H1 (cell line): ENCODE data around the gene ZNF213. TPM values are rescaled to one million over a fixed set of nuclear protein-coding genes. Genes with fewer than 3 reads are reported as not detected.

ENCODE experiments used
- ASH2L ChIP-seq: fragments of 200-600, 300-600 bp; sonication (generic); IDR thresholded peaks from one replicate; pipeline ENCODE4 v1.7.1; 2017; ENCODE audit warnings: low read length
- BACH1 ChIP-seq: IDR thresholded peaks from 2 replicates; pipeline ENCODE4 v1.6.1; 2012; ENCODE audit warnings: low read length, improper control_type of control experiment
- GTF2F1 ChIP-seq: IDR thresholded peaks from 2 replicates; pipeline ENCODE4 v1.6.1; 2012; ENCODE audit warnings: low read depth, low read length, improper control_type of control experiment, borderline replicate concordance
- TAF1 ChIP-seq: IDR thresholded peaks from 2 replicates; pipeline ENCODE4 v1.6.1; 2011; ENCODE audit warnings: mild to moderate bottlenecking, low read depth, low read length
- polyA plus RNA-seq, 7 experiments: library from polyadenylated mRNA; depleted of rRNA in 3 of 7; stranded (reverse) in 5 of 7; unstranded in 2 of 7; fragments of >200 nt in 5 of 7; fragments of 200-250 nt in 2 of 7; gene quantifications; 1 replicate in 5 of 7; 2 replicates in 1 of 7; 4 replicates in 1 of 7; pipeline versions ENCODE4 v1.2.1 to v1.2.3, GENCODE V29; 2011 to 2013; ENCODE audit warnings: missing spikeins in 2 of 7, mixed read lengths in 2 of 7
- total RNA-seq: library from RNA; stranded (reverse); fragmentation: NEBNext Ultra II Directional; extraction: Animal tissue kit (Norgen Biotek cat#: 25700); gene quantifications from 2 replicates; pipeline ENCODE4 v1.2.1, GENCODE V29; 2021
- TF ChIP-seq, protein P1 (sequence below), 3 experiments: IDR thresholded peaks; 1 replicate in 2 of 3; 2 replicates in 1 of 3; pipeline versions ENCODE4 v1.5.1 to v1.6.1; 2011; ENCODE audit warnings: low read length in 3 of 3, mild to moderate bottlenecking in 3 of 3, inconsistent platforms in 2 of 3, low read depth in 1 of 3, moderate library complexity in 1 of 3; ENCODE audit not compliant: insufficient read depth in 1 of 3; ENCODE audit errors: control extremely low read depth in 1 of 3
- TF ChIP-seq, protein P2 (sequence below): IDR thresholded peaks from 2 replicates; pipeline ENCODE4 v1.6.1; 2012; ENCODE audit warnings: low read length, inconsistent platforms
- TF ChIP-seq, protein P3 (sequence below): IDR thresholded peaks from 2 replicates; pipeline ENCODE4 v1.6.1; 2011; ENCODE audit warnings: low read length, improper control_type of control experiment
- TF ChIP-seq, protein P4 (sequence below): IDR thresholded peaks from 2 replicates; pipeline ENCODE4 v1.6.1; 2011; ENCODE audit warnings: low read depth, mild to moderate bottlenecking, low read length; ENCODE audit not compliant: insufficient read depth
- TF ChIP-seq, protein P5 (sequence below): IDR thresholded peaks from 2 replicates; pipeline ENCODE4 v1.6.1; 2012; ENCODE audit warnings: inconsistent platforms

Gene ZNF213
- total and polyA plus RNA-seq, 2 of the 8 experiments (the other 6 are each of a cell fraction or from before 2014, with no cell fraction given): 1.6 to 6.9 TPM

DNA sequence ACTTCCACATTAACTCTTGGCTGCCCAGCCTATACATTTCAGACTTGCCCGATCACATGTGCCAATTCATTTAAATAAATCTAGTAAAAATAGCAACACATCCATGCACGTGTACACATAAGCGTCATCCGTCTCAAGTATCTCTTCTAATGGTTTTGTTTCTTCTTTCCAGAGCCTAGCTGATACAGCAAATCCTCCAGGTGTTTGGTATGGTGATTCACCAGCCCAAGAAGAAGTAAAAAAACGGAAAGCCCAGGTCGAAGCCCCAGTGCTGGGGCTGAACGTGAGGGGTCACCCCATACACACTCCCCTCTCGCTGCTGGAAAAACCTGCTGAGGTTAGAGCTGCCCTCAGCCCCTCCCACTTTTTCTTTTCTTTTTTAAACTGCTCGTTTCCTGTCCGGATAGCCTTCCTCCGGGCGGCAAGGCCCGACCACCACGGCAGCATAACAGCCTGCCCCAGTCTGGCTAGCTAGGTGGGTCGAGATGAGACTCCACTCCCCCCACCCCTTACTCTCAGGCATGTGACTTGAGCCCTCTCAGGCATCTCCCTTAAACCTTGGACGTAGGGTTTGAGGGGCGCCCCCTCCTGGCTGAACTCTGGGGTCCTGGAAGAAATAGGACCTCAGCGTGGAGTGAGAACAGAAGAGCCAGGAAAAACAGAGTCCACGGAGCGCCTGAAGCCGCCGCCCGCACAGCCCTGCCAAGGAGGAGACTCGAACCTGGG lies 39.2 kb downstream of the ZNF213 start (continued):
- TF ChIP-seq, protein P1, sequence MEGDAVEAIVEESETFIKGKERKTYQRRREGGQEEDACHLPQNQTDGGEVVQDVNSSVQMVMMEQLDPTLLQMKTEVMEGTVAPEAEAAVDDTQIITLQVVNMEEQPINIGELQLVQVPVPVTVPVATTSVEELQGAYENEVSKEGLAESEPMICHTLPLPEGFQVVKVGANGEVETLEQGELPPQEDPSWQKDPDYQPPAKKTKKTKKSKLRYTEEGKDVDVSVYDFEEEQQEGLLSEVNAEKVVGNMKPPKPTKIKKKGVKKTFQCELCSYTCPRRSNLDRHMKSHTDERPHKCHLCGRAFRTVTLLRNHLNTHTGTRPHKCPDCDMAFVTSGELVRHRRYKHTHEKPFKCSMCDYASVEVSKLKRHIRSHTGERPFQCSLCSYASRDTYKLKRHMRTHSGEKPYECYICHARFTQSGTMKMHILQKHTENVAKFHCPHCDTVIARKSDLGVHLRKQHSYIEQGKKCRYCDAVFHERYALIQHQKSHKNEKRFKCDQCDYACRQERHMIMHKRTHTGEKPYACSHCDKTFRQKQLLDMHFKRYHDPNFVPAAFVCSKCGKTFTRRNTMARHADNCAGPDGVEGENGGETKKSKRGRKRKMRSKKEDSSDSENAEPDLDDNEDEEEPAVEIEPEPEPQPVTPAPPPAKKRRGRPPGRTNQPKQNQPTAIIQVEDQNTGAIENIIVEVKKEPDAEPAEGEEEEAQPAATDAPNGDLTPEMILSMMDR (IDR thresholded peaks at IDR 0.05; ENCODE audit: control extremely low read depth in 1 of 3, insufficient read depth in 1 of 3, low read depth in 1 of 3, low read length in 3 of 3): peak; percentile 63 to 75 (median 72)
- TF ChIP-seq ASH2L (peak; percentile 47), BACH1 (peak; percentile 62), GTF2F1 (no peak), TAF1 (peak; percentile 45; the same call in 1 of the 2 replicates)
- TF ChIP-seq, protein P2, sequence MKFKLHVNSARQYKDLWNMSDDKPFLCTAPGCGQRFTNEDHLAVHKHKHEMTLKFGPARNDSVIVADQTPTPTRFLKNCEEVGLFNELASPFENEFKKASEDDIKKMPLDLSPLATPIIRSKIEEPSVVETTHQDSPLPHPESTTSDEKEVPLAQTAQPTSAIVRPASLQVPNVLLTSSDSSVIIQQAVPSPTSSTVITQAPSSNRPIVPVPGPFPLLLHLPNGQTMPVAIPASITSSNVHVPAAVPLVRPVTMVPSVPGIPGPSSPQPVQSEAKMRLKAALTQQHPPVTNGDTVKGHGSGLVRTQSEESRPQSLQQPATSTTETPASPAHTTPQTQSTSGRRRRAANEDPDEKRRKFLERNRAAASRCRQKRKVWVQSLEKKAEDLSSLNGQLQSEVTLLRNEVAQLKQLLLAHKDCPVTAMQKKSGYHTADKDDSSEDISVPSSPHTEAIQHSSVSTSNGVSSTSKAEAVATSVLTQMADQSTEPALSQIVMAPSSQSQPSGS: no peak
- TF ChIP-seq, protein P3, sequence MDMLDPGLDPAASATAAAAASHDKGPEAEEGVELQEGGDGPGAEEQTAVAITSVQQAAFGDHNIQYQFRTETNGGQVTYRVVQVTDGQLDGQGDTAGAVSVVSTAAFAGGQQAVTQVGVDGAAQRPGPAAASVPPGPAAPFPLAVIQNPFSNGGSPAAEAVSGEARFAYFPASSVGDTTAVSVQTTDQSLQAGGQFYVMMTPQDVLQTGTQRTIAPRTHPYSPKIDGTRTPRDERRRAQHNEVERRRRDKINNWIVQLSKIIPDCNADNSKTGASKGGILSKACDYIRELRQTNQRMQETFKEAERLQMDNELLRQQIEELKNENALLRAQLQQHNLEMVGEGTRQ: peak; percentile 71
- TF ChIP-seq, protein P4, sequence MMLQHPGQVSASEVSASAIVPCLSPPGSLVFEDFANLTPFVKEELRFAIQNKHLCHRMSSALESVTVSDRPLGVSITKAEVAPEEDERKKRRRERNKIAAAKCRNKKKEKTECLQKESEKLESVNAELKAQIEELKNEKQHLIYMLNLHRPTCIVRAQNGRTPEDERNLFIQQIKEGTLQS: 0 out of 2 replicates have a peak, but pooled peaks have one; percentile 23
- TF ChIP-seq, protein P5, sequence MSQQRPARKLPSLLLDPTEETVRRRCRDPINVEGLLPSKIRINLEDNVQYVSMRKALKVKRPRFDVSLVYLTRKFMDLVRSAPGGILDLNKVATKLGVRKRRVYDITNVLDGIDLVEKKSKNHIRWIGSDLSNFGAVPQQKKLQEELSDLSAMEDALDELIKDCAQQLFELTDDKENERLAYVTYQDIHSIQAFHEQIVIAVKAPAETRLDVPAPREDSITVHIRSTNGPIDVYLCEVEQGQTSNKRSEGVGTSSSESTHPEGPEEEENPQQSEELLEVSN: peak; percentile 28; the same call in 1 of the 2 replicates
